Activated T-cell treated with anti-CD3 and anti-CD28 coated beads, Interleukin-2, amount 50 U/mL, for 72 hours (primary cell): ENCODE data around the gene ZNF391. TPM values are rescaled to one million over a fixed set of nuclear protein-coding genes. Genes with fewer than 3 reads are reported as not detected.

Experiments
- ATAC-seq, 2 donors: fragments of 150-1000 bp; cut with Tn5 transposase; replicated peaks in 1 of 2; 2 replicates each; pipeline ENCODE4 v1.10.0; 2021; ENCODE audit warnings: moderate library complexity in 2 of 2, mild to moderate bottlenecking in 1 of 2
- DNase-seq, 2 donors: peaks; one replicate each; pipeline ENCODE4 v3.0.0; 2021 to 2022; ENCODE audit warnings: mixed read lengths in 1 of 2
- H3K27ac Mint-ChIP-seq: one replicate; pipeline ENCODE4 v1.8.0; 2022; ENCODE audit warnings: mild to moderate bottlenecking, moderate library complexity, mixed read lengths
- H3K27me3 Mint-ChIP-seq: one replicate; pipeline ENCODE4 v1.8.0; 2022; ENCODE audit warnings: low read depth, mixed read lengths
- H3K36me3 Mint-ChIP-seq, 2 donors: one replicate each; pipeline ENCODE4 v1.8.0; 2022; ENCODE audit warnings: mixed read lengths in 2 of 2, mild to moderate bottlenecking in 1 of 2; ENCODE audit not compliant: insufficient read depth in 2 of 2
- H3K4me1 Mint-ChIP-seq: one replicate; pipeline ENCODE4 v1.8.0; 2022; ENCODE audit warnings: low read depth, mixed read lengths
- H3K4me3 Mint-ChIP-seq, 2 donors: one replicate each; pipeline ENCODE4 v1.8.0; 2022; ENCODE audit warnings: mild to moderate bottlenecking in 2 of 2, mixed read lengths in 2 of 2, moderate library complexity in 2 of 2
- H3K9me3 Mint-ChIP-seq, 2 donors: one replicate each; pipeline ENCODE4 v1.8.0; 2022; ENCODE audit warnings: mixed read lengths in 2 of 2
- total RNA-seq, 2 donors: library from RNA; stranded (reverse); gene quantifications; one replicate each; pipeline ENCODE4 v1.2.3, GENCODE V29; 2022

ZNF391 gene
- total RNA-seq, 2 donors from 2014 or later: 3.9 to 10.1 TPM

DNA sequence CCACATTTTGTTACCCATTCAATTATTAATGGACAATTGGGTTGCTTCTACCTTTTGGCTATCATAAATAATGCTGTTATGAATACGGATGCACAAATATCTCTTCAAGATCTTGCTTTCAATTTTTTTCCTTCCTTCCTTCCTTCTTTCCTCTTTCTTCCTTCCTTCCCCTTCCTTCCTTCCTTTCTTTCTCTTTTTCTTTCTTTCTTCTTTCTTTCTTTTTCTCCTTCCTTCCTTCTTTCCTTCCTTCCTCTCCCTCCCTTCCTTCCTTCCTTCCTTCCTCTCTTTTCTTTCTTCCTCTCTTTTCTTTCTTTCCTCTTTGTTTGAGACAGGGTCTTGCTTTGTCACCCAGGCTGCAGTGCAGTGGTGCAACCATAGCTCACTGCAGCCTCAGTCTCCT lies 45.2 kb downstream of the ZNF391 start:
- Mint-ChIP-seq H3K27me3 (peaks cover 20% of the 10 kb centered on the region), H3K4me1 (no peaks in the 10 kb centered on the region), H3K36me3 (peaks cover 3 to 5% of the 10 kb centered on the region in 2 donors), H3K4me3 (no peak overlapping the region), H3K9me3 (peaks cover 17% of the 10 kb centered on the region in 2 donors), H3K27ac (no peak overlapping the region)
- DNase-seq (no peak), ATAC-seq (no peak)

DNA sequence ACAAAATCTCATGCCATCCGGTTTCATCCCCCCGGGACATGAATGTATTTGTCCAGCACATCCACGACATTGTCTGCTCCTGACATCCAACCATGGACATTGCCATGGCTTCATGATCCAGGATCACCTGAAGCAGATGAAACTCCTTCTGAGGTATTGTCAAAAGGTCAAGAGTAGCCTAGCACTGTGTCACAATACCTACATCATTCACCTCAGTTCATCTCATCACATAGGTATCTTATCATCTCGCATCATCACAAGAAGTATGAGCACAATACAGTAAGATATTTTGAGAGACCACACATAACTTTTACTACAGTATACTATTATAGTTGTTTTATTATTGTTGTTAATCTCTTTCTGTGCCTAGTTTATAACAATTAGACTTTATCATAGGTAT lies 50.8 kb downstream of the ZNF391 start:
- Mint-ChIP-seq H3K4me3 (no peak overlapping the region), H3K27ac (no peak overlapping the region), H3K9me3 (peaks cover 15 to 18% of the 10 kb centered on the region in 2 donors), H3K36me3 (peaks cover 5 to 10% of the 10 kb centered on the region in 2 donors), H3K27me3 (peaks cover 9% of the 10 kb centered on the region), H3K4me1 (no peaks in the 10 kb centered on the region)
- ATAC-seq (no peak), DNase-seq (no peak)

DNA sequence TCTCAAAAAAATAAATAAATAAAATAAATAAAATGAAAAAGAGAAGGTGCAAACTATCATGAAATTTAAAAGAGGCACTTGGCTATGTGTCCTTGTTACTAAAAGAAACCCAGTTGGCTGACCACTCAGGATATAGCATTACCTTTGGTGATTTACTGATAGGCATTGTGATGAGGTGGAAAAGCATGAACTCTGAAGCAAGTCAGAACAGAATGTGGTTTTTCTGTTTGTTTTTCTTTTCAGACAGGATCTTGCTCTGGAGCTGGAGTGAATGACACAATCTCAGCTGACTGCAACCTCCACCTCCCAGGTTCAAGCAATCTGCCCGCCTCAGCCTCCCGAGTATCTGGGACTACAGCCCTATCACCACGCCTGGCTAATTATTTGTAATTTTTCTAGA lies 52.4 kb downstream of the ZNF391 start:
- Mint-ChIP-seq H3K9me3 (peaks cover 15 to 18% of the 10 kb centered on the region in 2 donors), H3K36me3 (peaks cover 6 to 15% of the 10 kb centered on the region in 2 donors), H3K4me3 (no peak overlapping the region), H3K27ac (no peak overlapping the region), H3K4me1 (no peaks in the 10 kb centered on the region), H3K27me3 (peaks cover 3% of the 10 kb centered on the region)
- ATAC-seq: no peak
- DNase-seq: no peak

DNA sequence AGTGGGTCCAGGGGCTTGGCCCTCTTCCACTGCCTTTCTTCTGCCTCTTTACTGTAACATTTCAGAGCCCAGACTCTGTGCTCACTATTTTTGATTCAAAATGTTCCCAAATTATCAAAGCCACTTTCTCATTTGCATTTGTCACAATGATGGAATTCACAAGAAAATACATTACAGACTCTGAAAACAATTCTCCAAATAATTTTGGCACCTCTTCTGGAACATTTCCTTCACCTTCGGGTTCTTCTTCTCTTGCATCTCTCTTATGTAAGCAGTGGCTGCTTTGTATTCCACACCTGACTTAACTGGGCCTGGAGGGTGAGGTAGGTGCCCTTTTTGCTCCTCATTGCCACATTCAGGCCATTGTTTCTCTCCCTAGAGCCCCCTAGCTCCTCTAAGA lies 54.4 kb downstream of the ZNF391 start:
- H3K36me3 Mint-ChIP-seq: peaks cover 11 to 20% of the 10 kb centered on the region in 2 donors
- H3K9me3 Mint-ChIP-seq: peaks cover 8 to 14% of the 10 kb centered on the region in 2 donors
- no peak overlapping the region for H3K27ac Mint-ChIP-seq
- DNase-seq (no peak), ATAC-seq (no peak)
- no peaks in the 10 kb centered on the region for H3K27me3 Mint-ChIP-seq
- H3K4me3 Mint-ChIP-seq: no peak overlapping the region
- H3K4me1 Mint-ChIP-seq: no peaks in the 10 kb centered on the region

DNA sequence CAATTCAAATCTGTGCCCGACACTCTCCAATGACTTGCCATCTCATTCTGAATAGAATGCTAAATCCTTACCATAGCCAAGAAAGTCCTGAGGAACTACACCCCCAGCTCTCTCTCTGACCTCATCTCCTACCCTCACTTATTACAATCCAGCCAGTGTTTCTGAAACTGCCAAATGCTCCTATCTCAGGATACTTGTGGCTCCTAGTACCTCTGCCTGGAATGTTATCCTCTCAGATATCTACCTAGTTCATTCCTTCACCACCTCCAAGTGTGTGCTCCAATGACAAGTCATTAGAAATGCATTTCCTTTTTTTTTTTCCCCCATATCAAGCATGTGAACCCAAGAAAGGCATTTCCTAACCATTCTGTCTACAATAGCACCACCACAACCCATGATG lies 59.9 kb downstream of the ZNF391 start:
- Mint-ChIP-seq H3K27ac (no peak overlapping the region), H3K9me3 (peaks cover 16 to 37% of the 10 kb centered on the region in 2 donors)

DNA sequence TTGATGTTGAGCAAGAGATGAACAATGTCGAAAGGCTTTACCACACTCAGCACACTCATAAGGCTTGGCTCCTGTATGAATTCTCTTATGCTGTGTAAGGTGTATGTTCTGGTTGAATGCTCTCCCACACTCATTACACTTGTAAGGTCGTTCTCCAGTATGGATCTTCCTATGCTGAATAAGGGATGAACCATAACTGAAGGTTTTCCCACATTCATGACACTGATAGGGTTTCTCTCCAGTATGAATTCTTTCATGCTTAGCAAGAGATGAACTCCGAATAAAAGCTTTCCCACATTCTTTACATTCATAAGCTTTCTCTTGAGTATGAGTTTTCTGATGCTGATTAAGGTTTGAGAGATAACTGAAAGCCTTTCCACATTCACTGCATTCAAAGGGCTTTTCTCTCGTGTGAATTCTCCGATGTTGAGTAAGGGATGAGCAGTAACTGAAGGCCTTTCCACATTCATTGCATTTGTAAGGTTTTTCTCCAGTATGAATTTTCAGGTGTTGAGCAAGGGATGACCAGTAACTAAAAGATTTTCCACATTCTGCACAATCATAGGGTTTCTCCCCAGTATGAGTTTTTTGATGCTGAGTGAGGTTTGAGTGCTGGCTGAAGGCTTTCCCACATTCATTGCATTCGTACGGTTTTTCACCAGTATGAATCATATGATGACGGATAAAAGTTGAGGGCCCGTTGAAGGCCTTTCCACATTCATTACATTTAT lies 63.3 kb downstream of the ZNF391 start:
- Mint-ChIP-seq H3K9me3 (peaks cover 26 to 50% of the 10 kb centered on the region in 2 donors), H3K4me3 (no peak overlapping the region), H3K4me1 (no peaks in the 10 kb centered on the region), H3K36me3 (peaks cover 72 to 88% of the 10 kb centered on the region in 2 donors), H3K27me3 (no peaks in the 10 kb centered on the region), H3K27ac (no peak overlapping the region)
- ATAC-seq (no peak), DNase-seq (no peak)

More for the DNA sequence above, 59.9 kb downstream of the ZNF391 start:
- H3K27me3 Mint-ChIP-seq: no peaks in the 10 kb centered on the region
- H3K4me1 Mint-ChIP-seq: no peaks in the 10 kb centered on the region
- H3K36me3 Mint-ChIP-seq: peaks cover 49 to 61% of the 10 kb centered on the region in 2 donors
- H3K4me3 Mint-ChIP-seq: no peak overlapping the region
- ATAC-seq (no peak), DNase-seq (no peak)

DNA sequence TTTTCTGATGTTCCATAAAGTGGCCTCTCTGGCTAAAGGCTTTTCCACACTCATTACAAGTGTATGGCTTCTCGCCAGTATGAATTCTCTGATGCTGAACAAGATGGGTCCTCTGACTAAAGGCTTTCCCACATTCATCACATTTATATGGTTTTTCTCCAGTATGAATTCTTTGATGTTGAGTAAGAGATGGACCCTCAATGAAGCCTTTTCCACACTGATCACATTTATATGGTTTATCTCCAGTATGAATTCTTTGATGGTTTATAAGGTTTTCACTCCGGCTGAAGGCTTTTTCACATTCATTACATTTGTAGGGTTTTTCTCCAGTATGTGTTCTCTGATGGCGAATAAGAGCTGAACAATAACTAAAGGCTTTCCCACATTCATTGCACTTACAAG lies 63.9 kb downstream of the ZNF391 start:
- ATAC-seq: no peak
- H3K9me3 Mint-ChIP-seq: peaks cover 27 to 50% of the 10 kb centered on the region in 2 donors
- peaks cover 75 to 89% of the 10 kb centered on the region in 2 donors for H3K36me3 Mint-ChIP-seq

More for the DNA sequence above, 63.9 kb downstream of the ZNF391 start:
- H3K4me3 Mint-ChIP-seq: no peak overlapping the region
- no peaks in the 10 kb centered on the region for H3K4me1 Mint-ChIP-seq
- no peaks in the 10 kb centered on the region for H3K27me3 Mint-ChIP-seq
- H3K27ac Mint-ChIP-seq: no peak overlapping the region
- DNase-seq: no peak

Other genes with a start within 250 kb of the ZNF391 start
- gene PRSS16, start 141.1 kb upstream of the ZNF391 start, total RNA-seq: 1 to 10 TPM; 5.3 to 5.6 TPM
- not detected for gene POM121L2, start 76.5 kb upstream of the ZNF391 start, total RNA-seq
- gene ZNF184, start 84.3 kb downstream of the ZNF391 start, total RNA-seq: 10 to 100 TPM; 12.3 to 13.1 TPM